GM19238 (cell line): ENCODE results near the gene INS.

Experiments
- DNase-seq: peaks from one replicate; pipeline ENCODE4 v3.0.0; 2011; ENCODE audit warnings: low spot score; ENCODE audit not compliant: insufficient read length

Gene INS

GRCh38 chr11:2115308-2115707 lies 45.7 kb downstream of the INS start:
- no peak for DNase-seq

DNA sequence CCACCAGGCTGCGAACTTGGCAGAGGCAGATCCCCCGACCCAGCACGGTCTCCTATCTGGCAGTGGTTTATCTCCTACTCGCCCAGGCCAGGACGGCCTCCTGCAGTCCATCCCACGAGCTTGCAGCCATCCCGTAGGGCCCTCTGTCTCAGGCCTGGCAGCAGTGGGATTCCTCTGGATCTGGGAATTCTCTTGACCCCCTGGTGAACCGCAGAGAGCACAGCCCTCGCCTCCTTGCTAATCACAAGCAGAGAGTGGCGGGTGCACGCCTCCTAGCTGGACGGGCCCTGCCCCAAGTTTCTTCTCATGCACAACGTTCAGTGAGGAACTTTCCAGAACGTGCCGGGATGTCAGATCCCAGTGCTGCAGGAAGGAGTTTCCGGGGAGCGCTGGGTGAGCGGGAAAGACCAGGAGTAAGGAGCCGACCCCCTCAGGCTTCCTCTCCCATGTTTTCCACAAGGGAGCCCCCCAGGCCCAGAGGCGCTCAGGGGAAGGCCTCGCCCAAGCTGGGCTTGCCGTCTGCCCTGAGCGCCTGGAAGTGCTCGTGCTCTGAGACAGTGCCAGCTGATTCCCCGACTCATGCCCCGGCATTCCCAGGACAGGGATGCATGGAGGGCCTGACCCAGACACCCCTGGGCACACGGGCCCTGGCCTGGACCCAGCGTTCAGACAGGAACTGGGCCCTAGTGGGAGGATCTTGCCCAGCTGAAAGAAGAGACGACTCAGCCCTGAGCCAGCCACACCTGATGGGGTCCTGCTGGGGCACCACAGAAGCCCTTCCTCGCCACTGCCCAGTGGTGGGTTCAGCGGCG lies 46.4 kb downstream of the INS start:
- DNase-seq, result no peak

GRCh38 chr11:2113776-2114175 lies 47.2 kb downstream of the INS start:
- DNase-seq, result no peak

GRCh38 chr11:2110521-2110920 lies 50.5 kb downstream of the INS start:
- no peak for DNase-seq
